MCF 10A (cell line): ENCODE measurements around the gene SLC13A3. TPM values are rescaled to one million over a fixed set of nuclear protein-coding genes. Genes with fewer than 3 reads are reported as not detected.

Source experiments
- BruUV-seq: library from RNA; stranded (reverse); fragments of 400-500 nt; replicated peaks from 2 replicates; lab custom pipeline; 2021; lab: Mats Ljungman, UMichigan
- CTCF ChIA-PET: fragments of 300-600 bp; sonication (Branson Sonifier 250); formaldehyde crosslinking; extraction: SDS; loops from one replicate; lab custom pipeline; 2021; ENCODE audit warnings: antibody characterized with exemption, inconsistent platforms; lab: Yijun Ruan, JAX
- POLR2A ChIA-PET: fragments of 300-600, 350-650 bp; sonication (Branson Sonifier 250); formaldehyde crosslinking; extraction: SDS; loops from one replicate; lab custom pipeline; 2020; ENCODE audit warnings: antibody characterized with exemption, inconsistent platforms; lab: Yijun Ruan, JAX
- DNase-seq: peaks from one replicate; pipeline ENCODE4 v3.0.0-alpha.2; 2018; ENCODE audit not compliant: unreplicated experiment
- H3K27ac Mint-ChIP-seq: one replicate; pipeline ENCODE4 v1.8.0; 2022; ENCODE audit warnings: mild to moderate bottlenecking, low read depth, mixed read lengths; ENCODE audit not compliant: unreplicated experiment
- H3K27me3 Mint-ChIP-seq: one replicate; pipeline ENCODE4 v1.8.0; 2022; ENCODE audit warnings: mixed read lengths; ENCODE audit not compliant: insufficient read depth, unreplicated experiment
- H3K36me3 Mint-ChIP-seq: one replicate; pipeline ENCODE4 v1.8.0; 2022; ENCODE audit warnings: mild to moderate bottlenecking, moderate library complexity, mixed read lengths; ENCODE audit not compliant: insufficient read depth, unreplicated experiment
- H3K4me1 Mint-ChIP-seq: one replicate; pipeline ENCODE4 v1.8.0; 2022; ENCODE audit warnings: mixed read lengths; ENCODE audit not compliant: insufficient read depth, unreplicated experiment
- H3K4me3 Mint-ChIP-seq: one replicate; pipeline ENCODE4 v1.8.0; 2022; ENCODE audit warnings: mild to moderate bottlenecking, moderate library complexity, mixed read lengths; ENCODE audit not compliant: unreplicated experiment
- H3K9me3 Mint-ChIP-seq: one replicate; pipeline ENCODE4 v1.8.0; 2022; ENCODE audit warnings: mixed read lengths; ENCODE audit not compliant: unreplicated experiment
- CTCF ChIP-seq: fragments of 200-600 bp; IDR thresholded peaks from one replicate; pipeline ENCODE4 v1.8.0; 2022; ENCODE audit warnings: antibody characterized with exemption, mild to moderate bottlenecking; ENCODE audit not compliant: unreplicated experiment
- intact Hi-C: fragments of 100-400 bp; cut with micrococcal nuclease; formaldehyde crosslinking; loops from 2 replicates; pipeline ENCODE4 v1.14.1; 2022
- total RNA-seq: library from RNA; stranded (reverse); gene quantifications from 2 replicates; pipeline ENCODE4 v1.2.3, GENCODE V29; 2022

The SLC13A3 gene
- total RNA-seq, 1 experiment from 2014 or later: not detected

- Mint-ChIP-seq H3K36me3 (no peaks in the 10 kb centered on the region), H3K27me3 (peaks cover 54% of the 10 kb centered on the region), H3K9me3 (no peaks in the 10 kb centered on the region), H3K4me1 (no peaks in the 10 kb centered on the region), H3K4me3 (no peak overlapping the region), H3K27ac (no peak overlapping the region)
- BruUV-seq: no TSS peak
- ChIA-PET CTCF (interaction anchor here (0.7 kb wide), 1 partner anchor 1254 kb away, joined by 3 read pairs; no protein-coding TSS in a partner anchor), POLR2A (interaction anchor here (0.6 to 0.7 kb wide), 2 partner anchors 406 to 465 kb away, joined by 3 read pairs; no protein-coding TSS in a partner anchor)
- intact Hi-C loops: no loop called here
- no peak for DNase-seq
- TF ChIP-seq CTCF: no peak
These were observed 78.5 kb downstream of the SLC13A3 start for GRCh38 chr20:46572790-46573189.

GRCh38 chr20:46572153-46572552 lies 79.1 kb downstream of the SLC13A3 start:
- H3K4me3 Mint-ChIP-seq: no peak overlapping the region
- H3K27me3 Mint-ChIP-seq: peaks cover 54% of the 10 kb centered on the region
- no peaks in the 10 kb centered on the region for H3K9me3 Mint-ChIP-seq
- CTCF ChIA-PET: no interaction called here
- no peak overlapping the region for H3K27ac Mint-ChIP-seq
- H3K4me1 Mint-ChIP-seq: no peaks in the 10 kb centered on the region
- intact Hi-C loops: no loop called here
- no peaks in the 10 kb centered on the region for H3K36me3 Mint-ChIP-seq
- POLR2A ChIA-PET: interaction anchor here (0.6 kb wide), 1 partner anchor 465 kb away, joined by 3 read pairs; no protein-coding TSS in a partner anchor
- no peak for TF ChIP-seq CTCF
- no peak for DNase-seq
- BruUV-seq: no TSS peak

- Mint-ChIP-seq H3K27ac (no peak overlapping the region), H3K4me1 (no peaks in the 10 kb centered on the region), H3K4me3 (no peak overlapping the region), H3K36me3 (no peaks in the 10 kb centered on the region), H3K27me3 (peaks cover 54% of the 10 kb centered on the region), H3K9me3 (no peaks in the 10 kb centered on the region)
- intact Hi-C loops: no loop called here
- no peak for DNase-seq
- POLR2A ChIA-PET: no interaction called here
- no peak for TF ChIP-seq CTCF
- no TSS peak for BruUV-seq
- CTCF ChIA-PET: interaction anchor here (0.6 kb wide), 1 partner anchor 445 kb away, joined by 3 read pairs; no protein-coding TSS in a partner anchor
These were observed 79.8 kb downstream of the SLC13A3 start for GRCh38 chr20:46571418-46571817.

- Mint-ChIP-seq H3K27me3 (peaks cover 52% of the 10 kb centered on the region), H3K4me1 (no peaks in the 10 kb centered on the region), H3K27ac (no peak overlapping the region), H3K36me3 (no peaks in the 10 kb centered on the region), H3K9me3 (no peaks in the 10 kb centered on the region), H3K4me3 (no peak overlapping the region)
- ChIA-PET CTCF (no interaction called here), POLR2A (no interaction called here)
- TF ChIP-seq CTCF: no peak
- DNase-seq: no peak
- BruUV-seq: no TSS peak
- intact Hi-C loops: no loop called here
These were observed 80.3 kb downstream of the SLC13A3 start for GRCh38 chr20:46570956-46571355.
